NCI-H1436 (cell line): ENCODE data around the gene PPM1N.
"Not testable (repeated sequence)": the region's sequence is repeated elsewhere in the genome, so short reads cannot be mapped to it uniquely, and the experiment has no call there.

Experiments used
- DNase-seq: peaks from one replicate; lab custom pipeline; 2025; lab: John Stamatoyannopoulos, UW

Gene PPM1N

GRCh38 chr19:45508861-45509691 is 10.8 kb downstream of the PPM1N start:
- no peak for DNase-seq

DNA sequence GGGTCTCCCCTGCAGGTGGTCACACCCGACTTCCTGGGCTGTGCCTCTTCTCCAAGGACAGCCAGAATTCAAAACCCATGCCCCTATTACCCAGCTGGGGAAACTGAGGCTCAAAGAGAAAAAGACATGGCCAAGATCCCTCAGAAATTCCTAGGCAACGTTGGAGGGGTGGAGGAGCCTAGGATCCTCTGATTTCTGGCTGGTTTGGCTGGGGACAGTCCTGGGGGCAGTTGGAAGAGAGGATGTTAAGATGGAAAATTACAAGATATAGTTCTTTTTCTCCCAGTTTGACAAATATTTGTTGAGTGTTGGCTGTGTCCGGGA is 11.4 kb downstream of the PPM1N start:
- no peak for DNase-seq

- DNase-seq: not testable (repeated sequence)
These were observed 12.1 kb downstream of the PPM1N start for GRCh38 chr19:45510352-45510751.

- no peak for DNase-seq
These were observed 12.8 kb downstream of the PPM1N start for GRCh38 chr19:45511074-45511473.

GRCh38 chr19:45512881-45513483 is 14.7 kb downstream of the PPM1N start:
- no peak for DNase-seq

GRCh38 chr19:45514376-45515051 is 16.3 kb downstream of the PPM1N start:
- DNase-seq: no peak

GRCh38 chr19:45515081-45515624 is 16.9 kb downstream of the PPM1N start:
- DNase-seq: no peak

- no peak for DNase-seq
These were observed 17.7 kb downstream of the PPM1N start for GRCh38 chr19:45515807-45516401.

- DNase-seq: no peak
These were observed 19.0 kb downstream of the PPM1N start for GRCh38 chr19:45517238-45517637.

GRCh38 chr19:45517641-45518468 is 19.6 kb downstream of the PPM1N start:
- DNase-seq: no peak

GRCh38 chr19:45518469-45518826 is 20.2 kb downstream of the PPM1N start:
- DNase-seq: no peak

DNA sequence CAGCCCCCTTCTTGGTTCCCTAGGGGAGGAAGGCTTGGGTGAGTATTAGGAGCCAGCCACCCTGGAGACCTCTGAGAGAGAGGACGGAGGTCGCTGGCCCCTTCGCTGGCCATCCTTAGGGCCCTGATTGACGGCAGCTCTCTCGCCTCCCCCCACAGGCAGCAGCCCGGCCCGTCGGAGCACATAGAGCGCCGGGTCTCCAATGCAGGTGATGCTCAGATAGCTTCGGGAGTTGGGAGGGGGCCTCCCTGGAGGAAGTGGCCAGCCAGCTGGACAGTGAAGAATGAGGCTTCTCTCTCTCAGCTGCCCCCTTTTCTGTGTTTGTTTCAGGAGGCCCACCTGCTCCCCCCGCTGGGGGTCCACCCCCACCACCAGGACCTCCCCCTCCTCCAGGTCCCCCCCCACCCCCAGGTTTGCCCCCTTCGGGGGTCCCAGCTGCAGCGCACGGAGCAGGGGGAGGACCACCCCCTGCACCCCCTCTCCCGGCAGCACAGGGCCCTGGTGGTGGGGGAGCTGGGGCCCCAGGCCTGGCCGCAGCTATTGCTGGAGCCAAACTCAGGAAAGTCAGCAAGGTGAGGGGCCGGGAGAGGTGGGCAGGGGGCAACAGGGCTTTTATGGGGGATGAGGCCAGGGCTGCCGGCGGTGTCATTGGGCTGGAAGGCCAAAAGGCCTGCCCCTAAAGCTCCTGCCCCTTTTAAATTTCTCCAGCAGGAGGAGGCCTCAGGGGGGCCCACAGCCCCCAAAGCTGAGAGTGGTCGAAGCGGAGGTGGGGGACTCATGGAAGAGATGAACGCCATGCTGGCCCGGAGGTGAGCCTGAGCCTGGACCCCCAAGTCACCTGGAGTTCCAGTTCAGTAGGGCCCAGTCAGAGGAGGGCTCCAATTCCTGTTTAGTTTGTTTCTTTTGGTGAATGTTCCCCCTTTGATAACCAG is 24.0 kb downstream of the PPM1N start:
- DNase-seq: no peak

GRCh38 chr19:45523642-45524256 is 25.5 kb downstream of the PPM1N start:
- peak; percentile 78 for DNase-seq

DNA sequence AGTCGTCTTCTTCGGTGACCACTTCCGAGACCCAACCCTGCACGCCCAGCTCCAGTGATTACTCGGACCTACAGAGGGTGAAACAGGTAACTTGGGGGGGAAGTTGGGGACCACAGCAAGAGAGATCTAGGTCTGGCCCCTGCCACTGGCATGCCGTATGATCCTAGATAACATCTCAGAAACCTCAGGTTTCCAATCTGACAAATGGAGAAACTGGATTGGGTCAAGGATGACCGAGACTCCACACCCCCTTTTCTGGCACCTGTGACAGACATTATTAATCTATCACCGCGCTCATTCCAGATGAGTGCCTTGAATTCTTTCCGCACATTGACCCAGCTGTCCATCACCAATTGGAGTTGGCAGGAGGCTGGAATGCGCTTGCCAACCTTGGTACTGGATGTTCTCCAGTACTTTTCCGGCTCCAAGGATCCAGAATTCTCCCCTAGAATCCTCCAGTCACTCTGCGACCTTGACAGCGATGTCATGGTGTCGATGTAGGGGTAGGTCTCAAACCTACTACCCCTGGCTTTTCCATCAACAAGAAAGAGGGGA is 26.4 kb downstream of the PPM1N start:
- no peak for DNase-seq

GRCh38 chr19:45526143-45526542 is 27.9 kb downstream of the PPM1N start:
- DNase-seq: no peak

- DNase-seq: no peak
These were observed 28.7 kb downstream of the PPM1N start for GRCh38 chr19:45526971-45527370.

- DNase-seq: no peak
These were observed 29.5 kb downstream of the PPM1N start for GRCh38 chr19:45527731-45528130.

- DNase-seq: no peak
These were observed 30.0 kb downstream of the PPM1N start for GRCh38 chr19:45528149-45528743.

DNA sequence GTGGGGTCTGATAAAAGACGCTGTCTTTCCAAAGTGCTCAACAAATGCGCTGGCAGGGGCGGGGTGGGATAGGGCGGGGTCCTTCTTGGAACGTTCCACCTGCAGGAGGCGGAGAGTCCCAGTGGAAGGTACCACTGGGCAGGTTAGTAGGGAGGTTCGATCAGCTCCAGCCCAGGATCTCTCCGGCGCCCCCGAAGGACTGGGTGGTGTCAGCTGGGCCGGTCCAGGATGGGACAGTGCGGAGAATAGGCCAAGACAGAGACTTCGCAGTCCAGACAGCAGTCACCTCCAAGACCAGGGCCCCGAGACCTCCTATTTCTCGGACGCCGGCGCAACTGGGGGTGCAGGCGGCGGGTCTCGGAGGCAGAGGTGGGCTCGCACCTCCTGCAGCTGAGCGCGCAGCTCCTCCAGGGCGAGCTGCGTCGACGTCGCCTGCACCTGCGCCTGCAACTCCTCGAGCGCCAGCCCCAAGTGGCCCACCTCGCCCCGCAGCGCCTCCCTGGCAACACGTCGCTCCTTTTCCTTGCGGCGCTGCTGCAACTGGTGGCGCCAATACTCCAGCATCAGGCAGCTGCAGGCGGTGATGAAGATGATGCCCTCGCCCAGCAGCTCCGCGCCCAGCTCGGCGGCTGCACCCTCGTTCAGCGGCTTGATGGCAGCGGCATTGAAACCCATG is 30.6 kb downstream of the PPM1N start:
- DNase-seq: peak; percentile 49
